Vagina (tissue), 2 donors: ENCODE data around the gene PURA. TPM values are rescaled to one million over a fixed set of nuclear protein-coding genes. Genes with fewer than 3 reads are reported as not detected.

Source experiments
- DNase-seq, 2 donors: peaks; one replicate each; pipeline ENCODE4 v3.0.0-alpha.2; 2017; ENCODE audit errors: extremely low spot score in 2 of 2
- H3K27ac ChIP-seq: fragments of 200-600 bp; sonication (generic); one replicate; pipeline ENCODE4 v1.5.1; 2019
- H3K27me3 ChIP-seq: fragments of 200-600 bp; sonication (generic); one replicate; pipeline ENCODE4 v1.5.1; 2019
- H3K36me3 ChIP-seq, 2 donors: fragments of 200-600 bp; sonication (generic); one replicate each; pipeline ENCODE4 v1.5.1; 2017 to 2019
- H3K4me1 ChIP-seq: fragments of 200-600 bp; sonication (generic); one replicate; pipeline ENCODE4 v1.5.1; 2019
- H3K4me3 ChIP-seq, 2 donors: fragments of 200-600 bp; sonication (generic); 1 replicate in 1 of 2; 2 replicates in 1 of 2; pipeline ENCODE4 v1.5.1; 2016 to 2019
- H3K9me3 ChIP-seq: fragments of 200-600 bp; sonication (generic); one replicate; pipeline ENCODE4 v1.5.1; 2019
- POLR2A ChIP-seq, 2 donors: fragments of 450-650 bp; IDR thresholded peaks; one replicate each; pipeline ENCODE4 v1.6.1; 2017; ENCODE audit warnings: antibody characterized with exemption in 2 of 2, mild to moderate bottlenecking in 2 of 2, moderate library complexity in 2 of 2
- POLR2AphosphoS5 ChIP-seq, 2 donors: sonication (generic); formaldehyde crosslinking; IDR thresholded peaks; one replicate each; pipeline ENCODE4 v1.9.0; 2017; ENCODE audit warnings: antibody characterized with exemption in 2 of 2, mild to moderate bottlenecking in 2 of 2, low read depth in 1 of 2; ENCODE audit not compliant: insufficient read depth in 1 of 2
- intact Hi-C: fragments of 100-400 bp; cut with DNase I; formaldehyde crosslinking; loops from one replicate; pipeline ENCODE4 v1.15.1; 2023
- total RNA-seq: library from RNA; depleted of rRNA; stranded (reverse); fragments of >200 nt; gene quantifications from one replicate; pipeline ENCODE4 v1.2.3, GENCODE V29; 2016
- TF ChIP-seq, protein P1 (sequence below), 3 experiments: fragments of 450-650 bp in 2 of 3; fragments of 200-600 bp in 1 of 3; sonication (generic) in 1 of 3; IDR thresholded peaks; one replicate each; pipeline ENCODE4 v1.5.1; 2017 to 2019; ENCODE audit warnings: antibody characterized with exemption in 3 of 3, mild to moderate bottlenecking in 2 of 3, moderate library complexity in 2 of 3

PURA gene
- total RNA-seq, 1 donor from 2014 or later: 29.7 TPM

- TF ChIP-seq POLR2AphosphoS5 (IDR thresholded peaks at IDR 0.05; ENCODE audit: insufficient read depth in 1 of 2, low read depth in 1 of 2) (no peak), POLR2A (IDR thresholded peaks at IDR 0.05) (no peak)
- TF ChIP-seq, protein P1, sequence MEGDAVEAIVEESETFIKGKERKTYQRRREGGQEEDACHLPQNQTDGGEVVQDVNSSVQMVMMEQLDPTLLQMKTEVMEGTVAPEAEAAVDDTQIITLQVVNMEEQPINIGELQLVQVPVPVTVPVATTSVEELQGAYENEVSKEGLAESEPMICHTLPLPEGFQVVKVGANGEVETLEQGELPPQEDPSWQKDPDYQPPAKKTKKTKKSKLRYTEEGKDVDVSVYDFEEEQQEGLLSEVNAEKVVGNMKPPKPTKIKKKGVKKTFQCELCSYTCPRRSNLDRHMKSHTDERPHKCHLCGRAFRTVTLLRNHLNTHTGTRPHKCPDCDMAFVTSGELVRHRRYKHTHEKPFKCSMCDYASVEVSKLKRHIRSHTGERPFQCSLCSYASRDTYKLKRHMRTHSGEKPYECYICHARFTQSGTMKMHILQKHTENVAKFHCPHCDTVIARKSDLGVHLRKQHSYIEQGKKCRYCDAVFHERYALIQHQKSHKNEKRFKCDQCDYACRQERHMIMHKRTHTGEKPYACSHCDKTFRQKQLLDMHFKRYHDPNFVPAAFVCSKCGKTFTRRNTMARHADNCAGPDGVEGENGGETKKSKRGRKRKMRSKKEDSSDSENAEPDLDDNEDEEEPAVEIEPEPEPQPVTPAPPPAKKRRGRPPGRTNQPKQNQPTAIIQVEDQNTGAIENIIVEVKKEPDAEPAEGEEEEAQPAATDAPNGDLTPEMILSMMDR (IDR thresholded peaks at IDR 0.05): no peak
- Histone ChIP-seq H3K27me3 (no peaks in the 10 kb centered on the region), H3K4me1 (peaks cover 36% of the 10 kb centered on the region), H3K27ac (no peak overlapping the region), H3K4me3 (peak overlapping the region; percentile 41 to 50), H3K36me3 (no peaks in the 10 kb centered on the region), H3K9me3 (no peaks in the 10 kb centered on the region)
- intact Hi-C loops: no loop called here
- no peak for DNase-seq
These were observed 32.6 kb downstream of the PURA start for GRCh38 chr5:140146523-140146842.

DNA sequence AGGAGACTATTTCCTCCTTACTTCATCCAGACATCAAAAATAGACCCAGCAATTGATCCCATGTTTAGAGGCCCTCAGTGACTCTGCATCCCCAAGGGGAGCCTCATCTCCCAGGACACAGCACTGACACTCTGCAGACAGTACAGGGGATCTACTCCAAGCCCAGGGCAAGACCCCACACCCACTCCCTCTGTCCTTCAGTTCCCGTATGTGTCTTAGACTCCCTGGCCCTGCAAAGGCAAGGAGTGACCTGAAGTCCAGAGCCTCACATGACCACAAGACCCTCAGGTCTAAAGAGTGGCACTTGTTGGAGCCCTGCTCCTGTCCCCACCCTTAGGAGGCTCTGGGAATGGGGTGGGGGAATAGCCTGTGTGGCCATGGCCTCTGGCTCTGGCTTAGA lies 33.6 kb downstream of the PURA start:
- DNase-seq: no peak
- H3K4me3 ChIP-seq: no peak overlapping the region
- no peaks in the 10 kb centered on the region for H3K9me3 ChIP-seq
- no peaks in the 10 kb centered on the region for H3K36me3 ChIP-seq
- no peaks in the 10 kb centered on the region for H3K27me3 ChIP-seq
- TF ChIP-seq POLR2AphosphoS5 (IDR thresholded peaks at IDR 0.05; ENCODE audit: insufficient read depth in 1 of 2, low read depth in 1 of 2): no peak
- TF ChIP-seq, protein P1 (IDR thresholded peaks at IDR 0.05): no peak
- no peak for TF ChIP-seq POLR2A (IDR thresholded peaks at IDR 0.05)
- peaks cover 27% of the 10 kb centered on the region for H3K4me1 ChIP-seq
- H3K27ac ChIP-seq: no peak overlapping the region
- intact Hi-C loops: no loop called here

DNA sequence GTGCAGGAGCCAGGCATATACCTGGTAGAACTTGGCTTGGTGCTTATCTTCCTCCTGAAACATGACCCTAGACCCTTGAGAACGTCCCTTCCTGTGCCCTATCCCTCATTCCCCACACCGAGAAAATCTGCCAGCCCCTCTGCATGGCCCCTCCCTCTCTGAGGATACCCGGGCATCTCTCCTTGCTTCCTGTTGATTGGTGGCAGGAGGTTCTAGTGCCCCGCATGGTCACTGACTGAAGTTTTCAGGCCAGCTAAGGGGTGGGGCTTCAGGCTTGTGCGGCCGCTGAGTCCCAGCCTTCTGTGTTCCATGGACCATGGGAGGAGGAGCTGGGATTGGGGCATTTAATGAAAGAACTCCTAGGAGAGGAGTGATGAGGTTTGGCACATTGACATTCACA lies 34.6 kb downstream of the PURA start:
- H3K27me3 ChIP-seq: no peaks in the 10 kb centered on the region
- H3K4me3 ChIP-seq: no peak overlapping the region
- no peaks in the 10 kb centered on the region for H3K36me3 ChIP-seq
- peaks cover 27% of the 10 kb centered on the region for H3K4me1 ChIP-seq
- H3K9me3 ChIP-seq: no peaks in the 10 kb centered on the region
- TF ChIP-seq, protein P1 (IDR thresholded peaks at IDR 0.05): no peak
- no peak for TF ChIP-seq POLR2AphosphoS5 (IDR thresholded peaks at IDR 0.05; ENCODE audit: insufficient read depth in 1 of 2, low read depth in 1 of 2)
- TF ChIP-seq POLR2A (IDR thresholded peaks at IDR 0.05): no peak
- DNase-seq: no peak
- no peak overlapping the region for H3K27ac ChIP-seq
- intact Hi-C loops: no loop called here

- no peak overlapping the region for H3K4me3 ChIP-seq
- H3K9me3 ChIP-seq: no peaks in the 10 kb centered on the region
- H3K4me1 ChIP-seq: peaks cover 16% of the 10 kb centered on the region
- TF ChIP-seq, protein P1 (IDR thresholded peaks at IDR 0.05): no peak
- TF ChIP-seq POLR2AphosphoS5 (IDR thresholded peaks at IDR 0.05; ENCODE audit: insufficient read depth in 1 of 2, low read depth in 1 of 2): no peak
- H3K27ac ChIP-seq: no peak overlapping the region
- no peaks in the 10 kb centered on the region for H3K27me3 ChIP-seq
- no peak for DNase-seq
- intact Hi-C loops: no loop called here
- H3K36me3 ChIP-seq: no peaks in the 10 kb centered on the region
These were observed 36.3 kb downstream of the PURA start for GRCh38 chr5:140150201-140150600.

DNA sequence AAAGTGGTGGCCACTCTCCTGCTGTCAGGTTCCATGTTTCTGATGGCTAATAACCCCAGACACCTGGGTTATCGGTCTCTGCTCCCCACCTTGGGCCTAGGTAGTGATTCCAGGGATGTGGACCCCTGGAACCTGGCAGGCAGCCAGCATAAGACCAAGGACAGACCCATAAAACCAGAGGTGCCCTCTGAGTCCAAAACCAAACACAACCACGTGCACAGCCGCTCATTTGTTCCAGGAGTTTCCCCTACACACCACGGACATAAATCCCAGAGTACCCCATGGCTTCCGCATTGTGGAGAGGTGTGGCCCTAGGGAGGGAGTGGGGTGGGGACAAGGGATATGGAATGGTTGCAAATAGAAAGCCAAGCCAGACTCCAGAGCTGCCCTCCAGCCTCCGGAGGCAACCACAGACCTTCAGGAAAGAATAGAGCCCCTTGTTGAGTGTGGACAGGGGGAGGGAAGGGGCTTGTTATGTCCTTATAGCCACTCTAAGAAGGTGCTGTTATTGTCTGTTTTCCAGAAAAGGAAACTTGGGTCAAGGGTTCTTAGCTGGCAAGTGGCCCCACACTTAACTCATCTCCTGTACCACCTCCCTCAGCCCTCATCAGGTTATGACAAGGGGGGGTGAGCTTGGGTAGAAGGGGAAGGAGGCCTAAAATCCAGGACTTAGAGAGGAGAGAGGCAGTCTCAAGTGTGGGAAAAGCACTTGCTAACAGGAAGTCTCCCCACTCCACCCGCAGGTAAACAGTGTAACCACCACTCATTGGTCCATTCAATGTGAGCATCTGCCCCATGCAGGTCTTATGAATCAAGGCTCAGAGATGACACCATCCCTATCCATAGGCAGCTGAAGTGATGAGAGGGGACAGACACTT lies 37.5 kb downstream of the PURA start:
- Histone ChIP-seq H3K27ac (no peak overlapping the region), H3K4me3 (no peak overlapping the region), H3K27me3 (no peaks in the 10 kb centered on the region), H3K36me3 (no peaks in the 10 kb centered on the region), H3K4me1 (peaks cover 4% of the 10 kb centered on the region), H3K9me3 (no peaks in the 10 kb centered on the region)
- intact Hi-C loops: no loop called here
- no peak for DNase-seq
- TF ChIP-seq POLR2AphosphoS5 (IDR thresholded peaks at IDR 0.05; ENCODE audit: insufficient read depth in 1 of 2, low read depth in 1 of 2) (no peak), POLR2A (IDR thresholded peaks at IDR 0.05) (no peak)
- TF ChIP-seq, protein P1 (IDR thresholded peaks at IDR 0.05): no peak
